Measurements from ENCODE around the gene RASSF8. TPM values are rescaled to one million over a fixed set of nuclear protein-coding genes. Genes with fewer than 3 reads are reported as not detected.
"Not testable (repeated sequence)": the region's sequence is repeated elsewhere in the genome, so short reads cannot be mapped to it uniquely, and the experiment has no call there.

RASSF8 gene
- total RNA-seq, 1 experiment from 2014 or later, result 51.2 TPM

GRCh38 chr12:26055087-26055486 lies 96.6 kb downstream of the RASSF8 start:
- H3K9me3 ChIP-seq (ENCODE audit: low read length), result no peaks in the 10 kb centered on the region
- no peak for TF ChIP-seq EZH2phosphoT487 (IDR thresholded peaks at IDR 0.05; ENCODE audit: borderline replicate concordance, low read length)
- no peak for TF ChIP-seq EZH2 (IDR thresholded peaks at IDR 0.05; ENCODE audit: low read length, unreplicated experiment)
- TF ChIP-seq, protein P1, sequence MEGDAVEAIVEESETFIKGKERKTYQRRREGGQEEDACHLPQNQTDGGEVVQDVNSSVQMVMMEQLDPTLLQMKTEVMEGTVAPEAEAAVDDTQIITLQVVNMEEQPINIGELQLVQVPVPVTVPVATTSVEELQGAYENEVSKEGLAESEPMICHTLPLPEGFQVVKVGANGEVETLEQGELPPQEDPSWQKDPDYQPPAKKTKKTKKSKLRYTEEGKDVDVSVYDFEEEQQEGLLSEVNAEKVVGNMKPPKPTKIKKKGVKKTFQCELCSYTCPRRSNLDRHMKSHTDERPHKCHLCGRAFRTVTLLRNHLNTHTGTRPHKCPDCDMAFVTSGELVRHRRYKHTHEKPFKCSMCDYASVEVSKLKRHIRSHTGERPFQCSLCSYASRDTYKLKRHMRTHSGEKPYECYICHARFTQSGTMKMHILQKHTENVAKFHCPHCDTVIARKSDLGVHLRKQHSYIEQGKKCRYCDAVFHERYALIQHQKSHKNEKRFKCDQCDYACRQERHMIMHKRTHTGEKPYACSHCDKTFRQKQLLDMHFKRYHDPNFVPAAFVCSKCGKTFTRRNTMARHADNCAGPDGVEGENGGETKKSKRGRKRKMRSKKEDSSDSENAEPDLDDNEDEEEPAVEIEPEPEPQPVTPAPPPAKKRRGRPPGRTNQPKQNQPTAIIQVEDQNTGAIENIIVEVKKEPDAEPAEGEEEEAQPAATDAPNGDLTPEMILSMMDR (conservative IDR thresholded peaks at IDR 0.05; ENCODE audit: low read depth, low read length), result no peak
- CTCF ChIA-PET, result interaction anchor here (1.6 kb wide), 1 partner anchor 64 kb away, joined by 4 read pairs; no protein-coding TSS in a partner anchor

DNA sequence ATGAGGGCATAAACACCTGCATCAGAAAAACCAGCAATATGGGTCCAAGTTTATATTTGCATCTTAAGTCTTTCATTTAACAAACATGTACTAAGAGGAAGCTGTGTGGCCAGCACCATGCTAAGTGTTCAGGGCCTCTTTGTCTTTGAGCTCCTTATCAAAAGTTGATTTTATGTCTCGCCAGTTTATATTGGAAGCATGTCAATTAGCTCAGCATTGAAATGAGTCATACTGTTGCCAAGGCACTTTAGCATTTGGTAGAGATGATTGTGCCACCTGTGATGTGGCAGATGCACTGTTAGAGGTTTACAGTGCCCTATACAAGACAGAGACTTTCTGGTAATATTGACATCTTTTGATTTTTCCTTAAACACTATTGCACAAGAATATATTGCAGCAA lies 97.9 kb downstream of the RASSF8 start:
- intact Hi-C loops (cut with micrococcal nuclease), result no loop called here
- ATAC-seq (peak; percentile 82), DNase-seq (peak; percentile 94)
- H2AFZ ChIP-seq (ENCODE audit: low read length), result no peak overlapping the region
- no peak overlapping the region for H3K4me3 ChIP-seq (ENCODE audit: low read length)
- no peaks in the 10 kb centered on the region for H3K27me3 ChIP-seq (ENCODE audit: low read length)
- ChIA-PET CTCF (interaction anchor here (0.6 to 1.6 kb wide), 4 partner anchors 35 to 147 kb away, joined by 3 to 4 read pairs (median 3); no protein-coding TSS in a partner anchor), POLR2A (ENCODE audit: unreplicated experiment) (interaction anchor here (0.6 kb wide), 1 partner anchor 36 kb away, joined by 3 read pairs; no protein-coding TSS in a partner anchor)
- no TSS peak for BruUV-seq (replicated peaks)
- peaks cover 5% of the 10 kb centered on the region; the same call in 1 of the 2 replicates for H3K36me3 ChIP-seq (ENCODE audit: low read depth, low read length)
- no peak overlapping the region for H3K27ac ChIP-seq (ENCODE audit: low read length)
- peaks cover 41% of the 10 kb centered on the region for H3K4me1 ChIP-seq (ENCODE audit: insufficient read depth, low read length)
- H3K9me3 ChIP-seq (ENCODE audit: low read length), result no peaks in the 10 kb centered on the region
- H4K20me1 ChIP-seq (ENCODE audit: low read length), result no peaks in the 10 kb centered on the region
- no peaks in the 10 kb centered on the region for H3K9me2 ChIP-seq (replicated peaks; ENCODE audit: low read length)
- TF ChIP-seq EZH2 (IDR thresholded peaks at IDR 0.05; ENCODE audit: low read length, unreplicated experiment), result no peak
- TF ChIP-seq, protein P1 (conservative IDR thresholded peaks at IDR 0.05; ENCODE audit: low read depth, low read length), result no peak
- TF ChIP-seq EZH2phosphoT487 (IDR thresholded peaks at IDR 0.05; ENCODE audit: borderline replicate concordance, low read length), result no peak
- no peak overlapping the region for H3K9ac ChIP-seq (ENCODE audit: low read length)
- H3F3A ChIP-seq (ENCODE audit: low read length, unreplicated experiment), result no peaks in the 10 kb centered on the region
- H3K4me2 ChIP-seq (ENCODE audit: low read length), result no peak overlapping the region
- peaks cover 35% of the 10 kb centered on the region for H3K79me2 ChIP-seq (ENCODE audit: low read length)

More at GRCh38 chr12:26055087-26055486, 96.6 kb downstream of the RASSF8 start:
- Histone ChIP-seq H3K4me3 (ENCODE audit: low read length) (no peak overlapping the region), H3K27ac (ENCODE audit: low read length) (no peak overlapping the region), H3K27me3 (ENCODE audit: low read length) (no peaks in the 10 kb centered on the region), H3K79me2 (ENCODE audit: low read length) (peaks cover 47% of the 10 kb centered on the region), H3K4me1 (ENCODE audit: insufficient read depth, low read length) (peaks cover 41% of the 10 kb centered on the region), H3F3A (ENCODE audit: low read length, unreplicated experiment) (no peaks in the 10 kb centered on the region), H3K9ac (ENCODE audit: low read length) (no peak overlapping the region), H2AFZ (ENCODE audit: low read length) (no peak overlapping the region), H4K20me1 (ENCODE audit: low read length) (no peaks in the 10 kb centered on the region), H3K9me2 (replicated peaks; ENCODE audit: low read length) (no peaks in the 10 kb centered on the region), H3K36me3 (ENCODE audit: low read depth, low read length) (peaks cover 5% of the 10 kb centered on the region; the same call in 1 of the 2 replicates), H3K4me2 (ENCODE audit: low read length) (no peak overlapping the region)
- DNase-seq (no peak), ATAC-seq (no peak)
- intact Hi-C loops (cut with micrococcal nuclease), result no loop called here
- BruUV-seq (replicated peaks), result no TSS peak
- POLR2A ChIA-PET (ENCODE audit: unreplicated experiment), result interaction anchor here (0.5 kb wide), 1 partner anchor 11 kb away, joined by 7 read pairs; no protein-coding TSS in a partner anchor

- H3K9me3 ChIP-seq (ENCODE audit: low read length); H4K20me1 ChIP-seq (ENCODE audit: low read length); H3K4me2 ChIP-seq (ENCODE audit: low read length); H3K27me3 ChIP-seq (ENCODE audit: low read length); H3K9ac ChIP-seq (ENCODE audit: low read length); H3F3A ChIP-seq (ENCODE audit: low read length, unreplicated experiment); H3K27ac ChIP-seq (ENCODE audit: low read length); DNase-seq; H3K4me3 ChIP-seq (ENCODE audit: low read length); H2AFZ ChIP-seq (ENCODE audit: low read length); H3K9me2 ChIP-seq (replicated peaks; ENCODE audit: low read length); BruUV-seq (replicated peaks); H3K36me3 ChIP-seq (ENCODE audit: low read depth, low read length); ATAC-seq; intact Hi-C loops (cut with micrococcal nuclease); CTCF ChIA-PET: not testable (repeated sequence)
- Histone ChIP-seq H3K4me1 (ENCODE audit: insufficient read depth, low read length) (peaks cover 40% of the 10 kb centered on the region), H3K79me2 (ENCODE audit: low read length) (peaks cover 31% of the 10 kb centered on the region)
- POLR2A ChIA-PET (ENCODE audit: unreplicated experiment), result interaction anchor here (0.6 to 0.7 kb wide), 2 partner anchors 21 to 375 kb away, joined by 7 to 9 read pairs; no protein-coding TSS in a partner anchor
Observed at GRCh38 chr12:26057271-26057670, 98.8 kb downstream of the RASSF8 start.
